ENCODE results near the gene ZNF638.

DNA sequence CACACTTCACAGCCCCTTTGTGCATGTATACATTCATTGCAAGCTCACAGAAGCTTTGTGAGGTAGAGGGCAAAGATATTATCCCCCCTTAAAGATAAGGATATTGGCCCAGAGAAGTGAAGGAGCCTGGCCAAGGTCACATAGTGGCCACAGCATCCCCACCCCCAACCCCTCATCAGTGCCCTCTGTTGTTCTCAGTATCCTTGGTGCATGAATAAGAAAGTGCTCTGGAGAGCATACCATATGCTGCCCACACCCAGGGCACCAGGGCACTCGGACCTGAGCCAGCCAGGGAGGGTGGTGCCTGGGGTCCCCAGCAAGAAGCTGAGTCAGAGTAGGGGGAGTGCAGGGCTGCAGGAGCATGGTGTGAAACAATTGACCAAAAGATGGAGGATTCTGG is 125.0 kb downstream of the ZNF638 start:
- TF ChIP-seq, protein P1, sequence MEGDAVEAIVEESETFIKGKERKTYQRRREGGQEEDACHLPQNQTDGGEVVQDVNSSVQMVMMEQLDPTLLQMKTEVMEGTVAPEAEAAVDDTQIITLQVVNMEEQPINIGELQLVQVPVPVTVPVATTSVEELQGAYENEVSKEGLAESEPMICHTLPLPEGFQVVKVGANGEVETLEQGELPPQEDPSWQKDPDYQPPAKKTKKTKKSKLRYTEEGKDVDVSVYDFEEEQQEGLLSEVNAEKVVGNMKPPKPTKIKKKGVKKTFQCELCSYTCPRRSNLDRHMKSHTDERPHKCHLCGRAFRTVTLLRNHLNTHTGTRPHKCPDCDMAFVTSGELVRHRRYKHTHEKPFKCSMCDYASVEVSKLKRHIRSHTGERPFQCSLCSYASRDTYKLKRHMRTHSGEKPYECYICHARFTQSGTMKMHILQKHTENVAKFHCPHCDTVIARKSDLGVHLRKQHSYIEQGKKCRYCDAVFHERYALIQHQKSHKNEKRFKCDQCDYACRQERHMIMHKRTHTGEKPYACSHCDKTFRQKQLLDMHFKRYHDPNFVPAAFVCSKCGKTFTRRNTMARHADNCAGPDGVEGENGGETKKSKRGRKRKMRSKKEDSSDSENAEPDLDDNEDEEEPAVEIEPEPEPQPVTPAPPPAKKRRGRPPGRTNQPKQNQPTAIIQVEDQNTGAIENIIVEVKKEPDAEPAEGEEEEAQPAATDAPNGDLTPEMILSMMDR (IDR thresholded peaks at IDR 0.05), result no peak
- no peak for TF ChIP-seq POLR2A (IDR thresholded peaks at IDR 0.05)

Data from right lobe of liver (tissue), 4 donors.